Measurements from ENCODE around the gene ZBTB12. TPM values are rescaled to one million over a fixed set of nuclear protein-coding genes. Genes with fewer than 3 reads are reported as not detected.
"Not testable (repeated sequence)": the region's sequence is repeated elsewhere in the genome, so short reads cannot be mapped to it uniquely, and the experiment has no call there.

The ZBTB12 gene
- total RNA-seq, 5 donors from 2014 or later (not counting 1 experiment from before 2014, with no cell fraction given): 1.0 to 3.5 (median 3.1) TPM

DNA sequence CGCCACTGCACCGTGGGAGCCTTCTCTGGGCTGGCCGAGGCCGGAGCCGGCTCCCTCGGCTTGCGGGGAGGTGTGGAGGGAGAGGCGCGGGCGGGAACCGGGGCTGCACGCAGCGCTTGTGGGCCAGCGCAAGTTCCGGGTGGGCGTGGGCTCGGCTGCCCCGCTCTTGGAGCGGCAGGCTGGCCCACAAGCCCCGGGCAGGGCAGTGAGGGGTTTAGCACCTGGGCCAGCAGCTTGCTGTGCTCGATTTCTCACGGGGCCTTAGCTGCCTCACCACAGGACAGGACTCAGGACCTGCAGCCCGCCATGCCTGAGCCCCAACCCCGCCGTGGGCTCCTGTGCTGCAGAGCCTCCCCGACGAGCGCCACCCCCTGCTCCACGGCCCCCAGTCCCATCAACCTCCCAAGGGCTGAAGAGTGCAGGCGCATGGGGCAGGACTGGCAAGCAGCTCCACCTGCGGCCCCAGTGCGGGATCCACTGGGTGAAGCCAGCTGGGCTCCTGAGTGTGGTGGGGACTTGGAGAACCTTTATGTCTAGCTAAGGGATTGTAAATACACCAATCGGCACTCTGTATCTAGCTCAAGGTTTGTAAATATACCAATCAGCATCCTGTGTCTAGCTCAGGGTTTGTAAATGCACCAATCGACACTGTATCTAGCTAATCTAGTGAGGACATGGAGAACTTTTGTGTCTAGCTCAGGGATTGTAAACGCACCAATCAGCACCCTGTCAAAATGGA lies 49.7 kb downstream of the ZBTB12 start:
- H3K9me3 ChIP-seq; H3K4me1 ChIP-seq (ENCODE audit: control insufficient read depth in 1 of 2, extremely low read depth in 1 of 2, insufficient read depth in 2 of 2, low read length in 2 of 2); H3K4me1 Mint-ChIP-seq; H3K36me3 Mint-ChIP-seq; CTCF ChIA-PET; H3K27me3 ChIP-seq (replicated peaks in 1 of 2; ENCODE audit: control insufficient read depth in 2 of 2, extremely low read depth in 1 of 2, insufficient read depth in 2 of 2, low read length in 1 of 2); H3K27ac ChIP-seq (ENCODE audit: low read length); H3K4me3 ChIP-seq (ENCODE audit: control insufficient read depth in 1 of 2, extremely low read depth in 1 of 2, low read length in 1 of 2); H3K36me3 ChIP-seq (ENCODE audit: control insufficient read depth in 2 of 2, extremely low read depth in 1 of 2, insufficient read depth in 1 of 2, low read length in 1 of 2); ATAC-seq (replicated peaks in 1 of 4); POLR2A ChIA-PET; H3K9me3 Mint-ChIP-seq; DNase-seq; H3K4me3 Mint-ChIP-seq; H3K27ac Mint-ChIP-seq; H3K27me3 Mint-ChIP-seq: not testable (repeated sequence)
- 99% methylated on average over 20 of the region's 35 CpGs for WGBS (ENCODE audit: insufficient coverage)

- no peak for ATAC-seq (replicated peaks in 1 of 4)
These were observed 50.4 kb downstream of the ZBTB12 start for GRCh38 chr6:31851485-31851832.

GRCh38 chr6:31850765-31851484 lies 51.0 kb downstream of the ZBTB12 start:
- no peaks in the 10 kb centered on the region for H3K9me3 Mint-ChIP-seq
- no peak overlapping the region for H3K4me3 Mint-ChIP-seq
- no peak for ATAC-seq (replicated peaks in 1 of 4)
- H3K27ac Mint-ChIP-seq: no peak overlapping the region
- CTCF ChIA-PET: interaction anchor here in 1 of 2 donors (0.6 to 0.7 kb wide), 2 partner anchors 14 to 21 kb away, joined by 4 to 5 read pairs; no protein-coding TSS in a partner anchor
- 100% methylated on average over 1 of the region's 2 CpGs for WGBS (ENCODE audit: insufficient coverage)
- H3K27me3 Mint-ChIP-seq: no peaks in the 10 kb centered on the region
- no peak overlapping the region for H3K27ac ChIP-seq (ENCODE audit: low read length)
- no peaks in the 10 kb centered on the region for H3K36me3 ChIP-seq (ENCODE audit: control insufficient read depth in 2 of 2, extremely low read depth in 1 of 2, insufficient read depth in 1 of 2, low read length in 1 of 2)
- POLR2A ChIA-PET: interaction anchor here in 1 of 2 donors (0.7 kb wide), 1 partner anchor 187 kb away, joined by 4 read pairs; no protein-coding TSS in a partner anchor
- no peaks in the 10 kb centered on the region for H3K9me3 ChIP-seq
- DNase-seq: no peak
- H3K4me3 ChIP-seq (ENCODE audit: control insufficient read depth in 1 of 2, extremely low read depth in 1 of 2, low read length in 1 of 2): no peak overlapping the region
- no peaks in the 10 kb centered on the region for H3K4me1 ChIP-seq (ENCODE audit: control insufficient read depth in 1 of 2, extremely low read depth in 1 of 2, insufficient read depth in 2 of 2, low read length in 2 of 2)
- H3K4me1 Mint-ChIP-seq: no peaks in the 10 kb centered on the region
- no peaks in the 10 kb centered on the region for H3K27me3 ChIP-seq (replicated peaks in 1 of 2; ENCODE audit: control insufficient read depth in 2 of 2, extremely low read depth in 1 of 2, insufficient read depth in 2 of 2, low read length in 1 of 2)
- H3K36me3 Mint-ChIP-seq: peaks cover 3% of the 10 kb centered on the region

More at GRCh38 chr6:31851485-31851832, 50.4 kb downstream of the ZBTB12 start:
- H3K27me3 ChIP-seq (replicated peaks in 1 of 2; ENCODE audit: control insufficient read depth in 2 of 2, extremely low read depth in 1 of 2, insufficient read depth in 2 of 2, low read length in 1 of 2): no peaks in the 10 kb centered on the region
- H3K4me3 ChIP-seq (ENCODE audit: control insufficient read depth in 1 of 2, extremely low read depth in 1 of 2, low read length in 1 of 2): no peak overlapping the region
- ChIA-PET CTCF (interaction anchor here in 1 of 2 donors (0.7 kb wide), 1 partner anchor 15 kb away, joined by 5 read pairs; no protein-coding TSS in a partner anchor), POLR2A (no interaction called here)
- Mint-ChIP-seq H3K4me1 (no peaks in the 10 kb centered on the region), H3K4me3 (no peak overlapping the region), H3K27me3 (no peaks in the 10 kb centered on the region), H3K27ac (no peak overlapping the region), H3K9me3 (no peaks in the 10 kb centered on the region), H3K36me3 (peaks cover 3% of the 10 kb centered on the region)
- no peak for DNase-seq
- no CpG with 5 or more reads among the region's 2 CpGs for WGBS (ENCODE audit: insufficient coverage)
- H3K27ac ChIP-seq (ENCODE audit: low read length): no peak overlapping the region
- H3K4me1 ChIP-seq (ENCODE audit: control insufficient read depth in 1 of 2, extremely low read depth in 1 of 2, insufficient read depth in 2 of 2, low read length in 2 of 2): no peaks in the 10 kb centered on the region
- no peaks in the 10 kb centered on the region for H3K36me3 ChIP-seq (ENCODE audit: control insufficient read depth in 2 of 2, extremely low read depth in 1 of 2, insufficient read depth in 1 of 2, low read length in 1 of 2)
- H3K9me3 ChIP-seq: no peaks in the 10 kb centered on the region

Other genes starting within 250 kb of the ZBTB12 start
- gene BAG6, start 249.4 kb downstream of the ZBTB12 start, total RNA-seq: 100 to 1,000 TPM; 257 to 317 (median 301) TPM
- 1 to 10 TPM; 1.4 to 3.6 (median 3.2) TPM for gene APOM, start 246.2 kb downstream of the ZBTB12 start, total RNA-seq
- 10 to 100 TPM; 16.3 to 36.2 (median 33.4) TPM for gene C6orf47, start 241.3 kb downstream of the ZBTB12 start, total RNA-seq
- gene GPANK1, start 237.1 kb downstream of the ZBTB12 start, total RNA-seq: 10 to 100 TPM; 13.0 to 27.6 (median 23.3) TPM
- 100 to 1,000 TPM in 4 of 5 donors, 10 to 100 TPM in 1; 98.4 to 129 (median 126) TPM for gene CSNK2B, start 236.0 kb downstream of the ZBTB12 start, total RNA-seq
- gene LY6G5B, start 232.1 kb downstream of the ZBTB12 start, total RNA-seq: 10 to 100 TPM; 29.7 to 50.5 (median 40.9) TPM
- 1 to 10 TPM in 4 of 5 donors, under 1 TPM in 1; 0.75 to 8.8 (median 5.8) TPM for gene LY6G5C, start 221.0 kb downstream of the ZBTB12 start, total RNA-seq
- gene ABHD16A, start 198.8 kb downstream of the ZBTB12 start, total RNA-seq: 10 to 100 TPM; 58.2 to 74.4 (median 61.2) TPM
- not detected for gene LY6G6F, start 195.2 kb downstream of the ZBTB12 start, total RNA-seq
- gene LY6G6D, start 186.7 kb downstream of the ZBTB12 start, total RNA-seq: not detected
- not detected for gene LY6G6C, start 180.3 kb downstream of the ZBTB12 start, total RNA-seq
- gene MPIG6B, start 178.7 kb downstream of the ZBTB12 start, total RNA-seq: 1 to 10 TPM in 1 of 5 donors, under 1 TPM in 4; 0.26 to 2.6 (median 0.30) TPM
- gene DDAH2, start 172.8 kb downstream of the ZBTB12 start, total RNA-seq: 10 to 100 TPM in 4 of 5 donors, 1 to 10 TPM in 1; 9.0 to 13.2 (median 11.5) TPM
- gene CLIC1, start 165.6 kb downstream of the ZBTB12 start, total RNA-seq: 100 to 1,000 TPM in 4 of 5 donors, 10 to 100 TPM in 1; 89.5 to 146 (median 112) TPM
- 10 to 100 TPM; 13.7 to 22.4 (median 14.4) TPM for gene MSH5, start 162.1 kb downstream of the ZBTB12 start, total RNA-seq
- 10 to 100 TPM in 1 of 5 donors, 1 to 10 TPM in 4; 3.1 to 10.7 (median 4.1) TPM for gene SAPCD1, start 139.4 kb downstream of the ZBTB12 start, total RNA-seq
- gene VWA7, start 124.8 kb downstream of the ZBTB12 start, total RNA-seq: 1 to 10 TPM; 1.4 to 8.0 (median 2.1) TPM
- gene VARS1, start 106.3 kb downstream of the ZBTB12 start, total RNA-seq: 10 to 100 TPM; 44.4 to 71.0 (median 62.5) TPM
- gene LSM2, start 95.1 kb downstream of the ZBTB12 start, total RNA-seq: 10 to 100 TPM; 24.2 to 36.4 (median 30.6) TPM
- gene HSPA1L, start 86.8 kb downstream of the ZBTB12 start, total RNA-seq: 1 to 10 TPM; 2.8 to 8.5 (median 8.1) TPM
- gene HSPA1A, start 86.5 kb downstream of the ZBTB12 start, total RNA-seq: 100 to 1,000 TPM in 1 of 5 donors, 10 to 100 TPM in 2, 1 to 10 TPM in 2; 8.8 to 117 (median 77.9) TPM
- 100 to 1,000 TPM in 1 of 5 donors, 10 to 100 TPM in 2, 1 to 10 TPM in 2; 6.3 to 105 (median 67.9) TPM for gene HSPA1B, start 74.3 kb downstream of the ZBTB12 start, total RNA-seq
- 10 to 100 TPM; 15.9 to 29.2 (median 19.9) TPM for gene NEU1, start 39.3 kb downstream of the ZBTB12 start, total RNA-seq
- gene SLC44A4, start 23.1 kb downstream of the ZBTB12 start, total RNA-seq: under 1 TPM in 3 of 5 donors, not detected in 2; 0.13 to 0.96 (median 0.57) TPM
- gene EHMT2, start 4.4 kb downstream of the ZBTB12 start, total RNA-seq: 10 to 100 TPM; 49.1 to 83.8 (median 78.9) TPM
- 1 to 10 TPM; 1.3 to 5.1 (median 3.7) TPM for gene C2, start 25.6 kb upstream of the ZBTB12 start, total RNA-seq
- 1 to 10 TPM in 3 of 5 donors, not detected in 2; 1.3 to 2.2 (median 1.8) TPM for gene CFB, start 44.0 kb upstream of the ZBTB12 start, total RNA-seq
- gene NELFE, start 56.9 kb upstream of the ZBTB12 start, total RNA-seq: 10 to 100 TPM; 47.5 to 51.0 (median 49.4) TPM
- gene SKIC2, start 57.1 kb upstream of the ZBTB12 start, total RNA-seq: 100 to 1,000 TPM; 104 to 169 (median 112) TPM
- 10 to 100 TPM; 30.2 to 53.2 (median 35.4) TPM for gene DXO, start 70.1 kb upstream of the ZBTB12 start, total RNA-seq
- 10 to 100 TPM in 1 of 5 donors, 1 to 10 TPM in 4; 3.5 to 11.6 (median 6.1) TPM for gene C4A, start 80.0 kb upstream of the ZBTB12 start, total RNA-seq
- gene C4B, start 112.7 kb upstream of the ZBTB12 start, total RNA-seq: 1 to 10 TPM; 5.5 to 8.4 (median 7.5) TPM
- 1 to 10 TPM in 3 of 5 donors, under 1 TPM in 2; 0.43 to 2.2 (median 1.6) TPM for gene CYP21A2, start 136.3 kb upstream of the ZBTB12 start, total RNA-seq
- 10 to 100 TPM in 4 of 5 donors, 1 to 10 TPM in 1; 8.0 to 20.9 (median 15.4) TPM for gene TNXB, start 207.3 kb upstream of the ZBTB12 start, total RNA-seq
- gene ATF6B, start 226.2 kb upstream of the ZBTB12 start, total RNA-seq: 100 to 1,000 TPM; 106 to 151 (median 145) TPM
- 1 to 10 TPM in 4 of 5 donors, under 1 TPM in 1; 0.83 to 3.7 (median 1.5) TPM for gene FKBPL, start 228.2 kb upstream of the ZBTB12 start, total RNA-seq
- 1 to 10 TPM; 1.7 to 3.3 (median 2.3) TPM for gene PRRT1, start 249.9 kb upstream of the ZBTB12 start, total RNA-seq

Measured in T-cell (primary cell).